Smooth muscle cell (in vitro differentiated cells): Measurements from ENCODE around the gene RAB44. TPM values are rescaled to one million over a fixed set of nuclear protein-coding genes. Genes with fewer than 3 reads are reported as not detected.

Experiments
- DNase-seq: peaks from one replicate; lab custom pipeline; 2025; ENCODE audit not compliant: unreplicated experiment; lab: John Stamatoyannopoulos, UW
- H2AFZ ChIP-seq: fragments of 200-600 bp; sonication (generic); 2 replicates; pipeline ENCODE4 v1.6.0; 2016; ENCODE audit warnings: antibody characterized with exemption, low read depth, mild to moderate bottlenecking
- H3F3A ChIP-seq: fragments of 200-600 bp; sonication (generic); 2 replicates; pipeline ENCODE4 v1.6.0; 2017; ENCODE audit warnings: antibody characterized with exemption, low read depth
- H3K27ac ChIP-seq: fragments of 200-600 bp; sonication (generic); 2 replicates; pipeline ENCODE4 v1.5.1; 2016; ENCODE audit warnings: low read depth, mild to moderate bottlenecking
- H3K27me3 ChIP-seq: fragments of 200-600 bp; sonication (generic); 2 replicates; pipeline ENCODE4 v1.6.1; 2016; ENCODE audit warnings: low read depth, mild to moderate bottlenecking
- H3K36me3 ChIP-seq: fragments of 200-600 bp; sonication (generic); 2 replicates; pipeline ENCODE4 v1.5.1; 2016; ENCODE audit warnings: low read depth
- H3K4me1 ChIP-seq: fragments of 200-600 bp; sonication (generic); 2 replicates; pipeline ENCODE4 v1.5.1; 2016; ENCODE audit warnings: low read depth
- H3K4me2 ChIP-seq: fragments of 200-600 bp; sonication (generic); 2 replicates; pipeline ENCODE4 v1.6.0; 2016; ENCODE audit warnings: mild to moderate bottlenecking
- H3K4me3 ChIP-seq: fragments of 200-600 bp; sonication (generic); 2 replicates; pipeline ENCODE4 v1.5.1; 2016; ENCODE audit warnings: mild to moderate bottlenecking
- H3K79me2 ChIP-seq: fragments of 200-600 bp; sonication (generic); 2 replicates; pipeline ENCODE4 v1.6.0; 2016; ENCODE audit warnings: low read depth, mild to moderate bottlenecking
- H3K9ac ChIP-seq: fragments of 200-600 bp; sonication (generic); 2 replicates; pipeline ENCODE4 v1.6.0; 2016; ENCODE audit warnings: low read depth
- H3K9me3 ChIP-seq: fragments of 200-600 bp; sonication (generic); replicated peaks from 2 replicates; pipeline ENCODE4 v1.5.1; 2016; ENCODE audit warnings: low read depth
- H4K20me1 ChIP-seq: fragments of 200-600 bp; sonication (generic); 2 replicates; pipeline ENCODE4 v1.6.0; 2016; ENCODE audit warnings: low read depth
- WGBS: methylation state at CpG from one replicate; pipeline ENCODE4 v1.1.7; 2016; ENCODE audit warnings: low lambda C conversion rate; 5-methylcytosine and 5-hydroxymethylcytosine counted together
- polyA plus RNA-seq: library from polyadenylated mRNA; unstranded; fragments of >200 nt; fragmentation: Nextera tagmentation; extraction: Ambion mirVana; gene quantifications from 2 replicates; pipeline ENCODE4 v1.2.1, GENCODE V29; 2016
- small RNA-seq: library from RNA; depleted of rRNA; stranded (forward); fragments of <200 nt; gene quantifications from one replicate; pipeline ENCODE3, GENCODE V24; 2014
- total RNA-seq: library from RNA; depleted of rRNA; stranded (reverse); fragments of >200 nt; gene quantifications from 2 replicates; pipeline ENCODE4 v1.2.3, GENCODE V29; 2014
- TF ChIP-seq, protein P1 (sequence below): fragments of 200-600 bp; sonication (generic); IDR thresholded peaks from 2 replicates; pipeline ENCODE4 v1.5.1; 2017; ENCODE audit warnings: borderline replicate concordance, mild to moderate bottlenecking, antibody characterized with exemption; ENCODE audit not compliant: insufficient read depth, poor library complexity, severe bottlenecking

The RAB44 gene
- total and polyA plus RNA-seq, 2 experiments from 2014 or later, result 0.03 TPM; not detected in 1

DNA sequence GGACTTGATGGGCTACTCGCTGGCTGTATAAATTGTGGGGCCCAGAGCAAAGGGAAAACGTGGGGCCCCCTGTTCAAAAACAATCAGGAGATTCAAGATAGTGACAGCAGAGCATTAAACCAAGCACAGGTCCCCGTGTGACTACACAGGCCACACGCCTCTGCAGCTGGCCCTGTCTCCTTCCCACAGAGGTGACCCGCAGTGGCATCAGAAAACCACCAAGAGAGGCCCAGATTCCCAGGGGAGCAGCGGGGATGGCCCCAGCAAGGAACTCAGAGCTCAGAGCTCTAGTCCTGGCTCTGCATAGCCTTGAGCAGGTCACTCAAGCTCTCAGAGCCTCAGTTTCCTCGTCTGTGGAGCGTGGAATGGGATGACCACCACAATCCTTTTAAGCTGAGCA is 84.0 kb downstream of the RAB44 start:
- H2AFZ ChIP-seq, result no peak overlapping the region
- peaks cover 3% of the 10 kb centered on the region for H3K27me3 ChIP-seq
- WGBS, result 84% methylated on average over 8 of the region's 8 CpGs
- H3K4me2 ChIP-seq, result no peak overlapping the region
- no peaks in the 10 kb centered on the region for H3F3A ChIP-seq
- no peak overlapping the region for H3K9ac ChIP-seq
- no peak for DNase-seq
- H4K20me1 ChIP-seq, result no peaks in the 10 kb centered on the region
- H3K4me3 ChIP-seq, result no peak overlapping the region
- H3K79me2 ChIP-seq, result no peaks in the 10 kb centered on the region
- H3K27ac ChIP-seq, result no peak overlapping the region
- H3K4me1 ChIP-seq, result peaks cover 12% of the 10 kb centered on the region
- TF ChIP-seq, protein P1, sequence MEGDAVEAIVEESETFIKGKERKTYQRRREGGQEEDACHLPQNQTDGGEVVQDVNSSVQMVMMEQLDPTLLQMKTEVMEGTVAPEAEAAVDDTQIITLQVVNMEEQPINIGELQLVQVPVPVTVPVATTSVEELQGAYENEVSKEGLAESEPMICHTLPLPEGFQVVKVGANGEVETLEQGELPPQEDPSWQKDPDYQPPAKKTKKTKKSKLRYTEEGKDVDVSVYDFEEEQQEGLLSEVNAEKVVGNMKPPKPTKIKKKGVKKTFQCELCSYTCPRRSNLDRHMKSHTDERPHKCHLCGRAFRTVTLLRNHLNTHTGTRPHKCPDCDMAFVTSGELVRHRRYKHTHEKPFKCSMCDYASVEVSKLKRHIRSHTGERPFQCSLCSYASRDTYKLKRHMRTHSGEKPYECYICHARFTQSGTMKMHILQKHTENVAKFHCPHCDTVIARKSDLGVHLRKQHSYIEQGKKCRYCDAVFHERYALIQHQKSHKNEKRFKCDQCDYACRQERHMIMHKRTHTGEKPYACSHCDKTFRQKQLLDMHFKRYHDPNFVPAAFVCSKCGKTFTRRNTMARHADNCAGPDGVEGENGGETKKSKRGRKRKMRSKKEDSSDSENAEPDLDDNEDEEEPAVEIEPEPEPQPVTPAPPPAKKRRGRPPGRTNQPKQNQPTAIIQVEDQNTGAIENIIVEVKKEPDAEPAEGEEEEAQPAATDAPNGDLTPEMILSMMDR, result no peak
- no peaks in the 10 kb centered on the region for H3K9me3 ChIP-seq
- H3K36me3 ChIP-seq, result no peaks in the 10 kb centered on the region

Small RNA genes within 50 kb of the gene (small RNA-seq; reads per million reads assigned to genes)
- gene RF00019, result not detected

Other genes starting within 250 kb of the RAB44 start
- gene STK38, start 150.3 kb upstream of the RAB44 start, total RNA-seq, result 34.6 and 38.3 TPM in 2 replicates
- gene STK38, start 150.3 kb upstream of the RAB44 start, polyA plus RNA-seq, result 30.8 and 34.5 TPM in 2 replicates
- gene SRSF3, start 103.5 kb upstream of the RAB44 start, total RNA-seq, result 158 and 178 TPM in 2 replicates
- 163 and 179 TPM in 2 replicates for gene SRSF3, start 103.5 kb upstream of the RAB44 start, polyA plus RNA-seq
- gene CDKN1A, start 19.1 kb upstream of the RAB44 start, total RNA-seq, result 859 and 967 TPM in 2 replicates
- 1,623 and 1,633 TPM in 2 replicates for gene CDKN1A, start 19.1 kb upstream of the RAB44 start, polyA plus RNA-seq
- 0.31 TPM in 1 of 2 replicates, not detected in the other for gene CPNE5, start 141.6 kb downstream of the RAB44 start, total RNA-seq
- 0.43 and 1.0 TPM in 2 replicates for gene CPNE5, start 141.6 kb downstream of the RAB44 start, polyA plus RNA-seq
- 49.3 and 57.6 TPM in 2 replicates for gene PPIL1, start 177.0 kb downstream of the RAB44 start, total RNA-seq
- 34.6 and 45.4 TPM in 2 replicates for gene PPIL1, start 177.0 kb downstream of the RAB44 start, polyA plus RNA-seq
- 40.7 and 45.7 TPM in 2 replicates for gene C6orf89, start 188.1 kb downstream of the RAB44 start, total RNA-seq
- 43.7 and 44.6 TPM in 2 replicates for gene C6orf89, start 188.1 kb downstream of the RAB44 start, polyA plus RNA-seq